ENCODE data around the gene ASTN1. TPM values are rescaled to one million over a fixed set of nuclear protein-coding genes. Genes with fewer than 3 reads are reported as not detected.

The ASTN1 gene
- total RNA-seq, 1 experiment from 2014 or later = not detected

DNA sequence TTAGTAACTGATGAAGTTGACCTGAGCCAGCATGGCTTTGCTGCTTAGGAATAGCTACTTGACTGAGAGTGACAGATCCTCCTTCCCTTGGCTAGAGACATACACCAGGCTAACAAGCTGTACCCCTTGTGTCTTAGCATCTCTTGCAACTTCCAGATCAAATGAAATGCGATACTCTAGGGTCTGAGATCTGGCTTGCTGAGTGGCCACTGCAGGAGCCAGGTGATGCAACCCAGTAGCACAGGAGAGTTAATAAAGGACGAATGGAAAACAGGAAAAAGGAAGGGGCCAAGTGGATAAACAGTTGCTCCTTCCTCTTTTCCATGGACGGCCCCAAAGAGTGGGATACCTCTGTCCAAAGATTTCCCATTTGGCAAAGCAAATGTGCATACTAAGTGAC is 38.2 kb downstream of the ASTN1 start:
- DNase-seq (ENCODE audit: low read depth, low spot score) = no peak
- in situ Hi-C loops (cut with HindIII; ENCODE audit: low pct_unique_long_range_greater_than_20kb, low sequenced_read_pairs) = no loop called here

DNA sequence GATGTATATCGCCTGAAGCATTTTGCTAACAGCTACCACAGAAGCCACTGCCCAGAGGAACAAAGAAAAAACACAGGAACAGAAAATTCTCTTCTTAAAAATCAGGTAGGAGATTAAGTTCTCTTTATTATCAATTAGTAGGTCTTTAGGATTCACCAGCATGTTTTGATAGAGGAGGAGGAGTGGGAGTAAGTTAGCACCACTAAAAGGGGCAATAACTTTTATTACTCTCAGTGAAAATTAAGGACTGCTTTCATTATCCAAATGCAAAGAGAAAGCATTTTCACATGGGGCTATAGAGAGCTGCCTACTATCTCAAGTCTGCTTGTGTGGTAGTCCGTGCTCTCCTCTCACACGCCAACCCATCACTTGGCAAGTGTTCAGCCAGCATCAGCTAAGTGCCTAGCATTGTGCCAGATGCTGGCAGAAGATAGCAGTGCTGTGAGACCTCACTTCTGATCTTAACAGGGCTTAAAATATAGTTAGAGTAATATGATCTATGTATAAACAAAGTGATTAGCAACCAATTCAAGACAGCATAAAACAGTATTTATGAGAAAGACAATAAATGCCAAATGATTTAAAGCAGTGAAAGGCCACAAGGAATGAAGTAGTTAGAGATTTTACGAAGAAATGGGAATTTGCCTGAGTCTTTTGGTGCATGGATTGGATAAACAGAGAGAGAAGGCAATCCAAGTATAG is 39.8 kb downstream of the ASTN1 start:
- in situ Hi-C loops (cut with HindIII; ENCODE audit: low pct_unique_long_range_greater_than_20kb, low sequenced_read_pairs) = no loop called here
- DNase-seq (ENCODE audit: low read depth, low spot score) = no peak

DNA sequence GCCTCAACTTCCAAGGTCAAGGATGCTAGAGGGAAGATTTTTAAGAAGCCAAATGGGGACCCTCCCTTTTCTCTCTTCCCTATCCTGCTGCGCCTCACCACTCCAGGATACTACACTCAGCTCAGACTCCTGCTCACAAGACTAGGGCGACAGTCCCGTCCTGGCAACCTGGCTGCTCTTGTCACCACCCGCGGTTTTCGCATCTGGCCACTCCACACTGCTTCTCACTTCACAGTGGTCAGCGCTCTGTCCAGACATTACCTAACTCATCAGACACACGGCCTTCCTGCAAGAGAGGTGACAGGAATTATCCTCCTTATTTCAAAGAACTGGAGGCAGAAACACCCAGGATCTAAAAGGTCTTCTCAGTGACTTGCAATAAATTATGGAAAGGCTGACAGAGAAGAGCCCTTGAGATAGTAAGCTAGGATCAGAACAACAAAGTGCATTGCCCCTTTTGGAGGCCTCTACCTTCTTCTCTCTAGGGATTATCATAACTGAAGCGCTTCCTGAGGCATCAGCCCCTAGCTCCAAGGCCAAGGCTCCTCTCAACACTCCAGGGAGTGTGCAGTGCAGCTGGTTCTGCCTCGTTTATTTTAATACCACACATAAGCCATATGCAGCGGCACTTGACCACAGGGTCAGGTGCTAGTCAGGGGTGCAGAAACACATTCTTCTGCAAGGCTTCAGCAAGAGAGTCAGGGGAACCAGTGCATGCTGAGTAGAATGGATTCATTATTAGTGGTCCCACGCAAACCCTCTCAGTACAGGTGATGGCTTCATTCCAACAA is 41.9 kb downstream of the ASTN1 start:
- in situ Hi-C loops (cut with HindIII; ENCODE audit: low pct_unique_long_range_greater_than_20kb, low sequenced_read_pairs) = no loop called here
- peak; percentile 29 for DNase-seq (ENCODE audit: low read depth, low spot score)

DNA sequence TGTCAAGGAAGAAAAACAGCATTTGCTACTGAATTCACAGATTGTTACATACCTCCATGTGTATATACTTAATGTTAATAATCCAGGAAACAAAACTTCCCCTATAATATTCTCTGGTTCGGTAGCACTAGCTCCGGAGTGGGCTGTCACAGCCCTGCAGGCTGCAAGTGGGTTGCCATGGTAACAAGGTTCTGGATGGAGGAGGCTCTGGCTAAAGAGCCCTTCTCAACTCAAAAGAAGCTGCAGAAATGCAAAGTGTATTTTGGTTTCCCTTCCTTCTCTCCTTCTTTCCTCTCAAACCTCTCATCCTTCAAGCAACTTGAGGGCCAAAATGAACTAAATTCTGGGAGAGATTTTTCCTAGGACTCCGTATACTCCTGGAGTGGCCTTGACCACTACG is 45.2 kb downstream of the ASTN1 start:
- DNase-seq (ENCODE audit: low read depth, low spot score) = no peak
- in situ Hi-C loops (cut with HindIII; ENCODE audit: low pct_unique_long_range_greater_than_20kb, low sequenced_read_pairs) = no loop called here

DNA sequence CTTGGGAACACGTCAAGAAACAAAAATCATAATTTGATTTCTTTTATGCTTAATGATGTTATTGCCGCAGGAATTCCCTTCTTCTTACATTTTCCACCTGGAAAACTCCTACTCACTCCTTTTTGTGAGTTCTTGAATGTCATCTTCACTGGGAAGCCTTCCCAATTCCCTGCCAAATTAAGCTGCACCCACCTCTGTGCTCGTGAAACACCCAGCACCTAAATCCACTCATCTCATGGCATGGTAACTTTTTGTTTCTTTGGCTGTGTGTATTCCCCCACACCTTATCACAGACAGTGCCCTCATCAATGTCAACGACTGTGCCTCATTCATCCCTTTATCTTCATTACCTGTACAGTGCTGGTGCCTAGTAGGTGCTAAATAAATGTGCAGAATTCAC is 45.6 kb downstream of the ASTN1 start:
- in situ Hi-C loops (cut with HindIII; ENCODE audit: low pct_unique_long_range_greater_than_20kb, low sequenced_read_pairs) = no loop called here
- no peak for DNase-seq (ENCODE audit: low read depth, low spot score)

DNA sequence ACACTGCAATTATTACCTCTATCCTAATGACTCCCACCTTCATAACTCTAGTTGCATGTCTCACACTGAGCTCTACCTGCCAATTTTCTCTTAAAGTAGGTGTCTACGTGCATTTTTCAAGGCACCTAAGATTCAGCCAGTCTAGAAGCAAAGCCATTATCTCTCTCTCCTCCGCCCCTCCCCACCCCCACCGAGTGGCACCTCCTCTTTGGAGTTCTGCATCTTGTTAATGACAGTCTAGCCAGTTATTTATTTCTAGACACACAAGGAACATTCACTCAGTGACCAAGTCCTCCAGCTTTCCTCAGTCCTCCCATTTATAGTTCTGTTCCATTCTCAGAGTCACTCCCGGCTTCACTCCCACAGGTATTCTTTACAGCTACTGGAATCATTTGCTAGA is 47.6 kb downstream of the ASTN1 start:
- DNase-seq (ENCODE audit: low read depth, low spot score) = no peak
- in situ Hi-C loops (cut with HindIII; ENCODE audit: low pct_unique_long_range_greater_than_20kb, low sequenced_read_pairs) = no loop called here

- in situ Hi-C loops (cut with HindIII; ENCODE audit: low pct_unique_long_range_greater_than_20kb, low sequenced_read_pairs) = no loop called here
- DNase-seq (ENCODE audit: low read depth, low spot score) = no peak
Observed at GRCh38 chr1:177106614-177107365, 57.7 kb downstream of the ASTN1 start.

- DNase-seq (ENCODE audit: low read depth, low spot score) = no peak
- in situ Hi-C loops (cut with HindIII; ENCODE audit: low pct_unique_long_range_greater_than_20kb, low sequenced_read_pairs) = no loop called here
Observed at GRCh38 chr1:177106196-177106595, 58.3 kb downstream of the ASTN1 start.

- DNase-seq (ENCODE audit: low read depth, low spot score) = no peak
- in situ Hi-C loops (cut with HindIII; ENCODE audit: low pct_unique_long_range_greater_than_20kb, low sequenced_read_pairs) = no loop called here
Observed at GRCh38 chr1:177103005-177103852, 61.3 kb downstream of the ASTN1 start.

DNA sequence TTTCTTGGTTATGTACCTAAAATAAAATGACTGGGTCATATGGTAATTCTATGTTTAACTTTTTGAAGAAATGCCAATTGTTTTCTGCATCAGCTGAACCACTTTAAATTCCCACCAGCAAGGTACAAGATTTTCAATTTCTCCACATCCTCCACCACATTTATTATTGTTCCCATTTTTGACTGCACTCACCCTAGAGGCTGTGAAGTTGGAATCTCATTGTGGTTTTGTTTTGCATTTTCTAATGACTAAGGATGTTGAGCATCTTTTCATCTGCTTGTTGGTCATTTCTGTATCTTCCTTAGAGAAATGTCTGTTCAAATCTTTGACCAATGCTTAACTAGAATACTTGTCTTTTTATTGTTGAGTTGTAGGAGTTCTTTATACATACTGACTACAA is 72.5 kb downstream of the ASTN1 start:
- in situ Hi-C loops (cut with HindIII; ENCODE audit: low pct_unique_long_range_greater_than_20kb, low sequenced_read_pairs) = no loop called here
- DNase-seq (ENCODE audit: low read depth, low spot score) = no peak

DNA sequence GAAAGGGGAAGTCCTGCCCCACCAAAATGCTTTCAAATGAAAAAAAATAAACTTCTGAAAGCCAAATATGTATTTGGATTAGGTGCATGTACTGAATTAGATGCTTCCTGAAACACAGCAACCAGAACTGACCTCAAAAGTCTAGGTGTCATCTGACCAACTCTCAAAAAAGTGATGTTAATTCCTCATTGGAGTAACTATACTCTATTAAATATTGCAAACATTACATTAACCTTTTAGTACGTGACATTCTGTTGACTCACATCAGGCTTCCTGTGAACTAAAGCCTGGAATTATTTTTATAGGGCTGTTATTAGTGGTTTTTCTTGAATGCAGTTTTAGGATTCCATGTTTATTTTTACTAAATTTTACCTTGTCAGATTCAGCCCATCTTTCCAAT is 73.5 kb downstream of the ASTN1 start:
- no peak for DNase-seq (ENCODE audit: low read depth, low spot score)
- in situ Hi-C loops (cut with HindIII; ENCODE audit: low pct_unique_long_range_greater_than_20kb, low sequenced_read_pairs) = no loop called here

- in situ Hi-C loops (cut with HindIII; ENCODE audit: low pct_unique_long_range_greater_than_20kb, low sequenced_read_pairs) = no loop called here
- no peak for DNase-seq (ENCODE audit: low read depth, low spot score)
Observed at GRCh38 chr1:177088966-177089365, 75.5 kb downstream of the ASTN1 start.

- in situ Hi-C loops (cut with HindIII; ENCODE audit: low pct_unique_long_range_greater_than_20kb, low sequenced_read_pairs) = no loop called here
- no peak for DNase-seq (ENCODE audit: low read depth, low spot score)
Observed at GRCh38 chr1:177082855-177083693, 81.4 kb downstream of the ASTN1 start.

- DNase-seq (ENCODE audit: low read depth, low spot score) = no peak
- in situ Hi-C loops (cut with HindIII; ENCODE audit: low pct_unique_long_range_greater_than_20kb, low sequenced_read_pairs) = no loop called here
Observed at GRCh38 chr1:177080564-177080963, 83.9 kb downstream of the ASTN1 start.

GRCh38 chr1:177077734-177078499 is 86.6 kb downstream of the ASTN1 start:
- in situ Hi-C loops (cut with HindIII; ENCODE audit: low pct_unique_long_range_greater_than_20kb, low sequenced_read_pairs) = no loop called here
- DNase-seq (ENCODE audit: low read depth, low spot score) = no peak

DNA sequence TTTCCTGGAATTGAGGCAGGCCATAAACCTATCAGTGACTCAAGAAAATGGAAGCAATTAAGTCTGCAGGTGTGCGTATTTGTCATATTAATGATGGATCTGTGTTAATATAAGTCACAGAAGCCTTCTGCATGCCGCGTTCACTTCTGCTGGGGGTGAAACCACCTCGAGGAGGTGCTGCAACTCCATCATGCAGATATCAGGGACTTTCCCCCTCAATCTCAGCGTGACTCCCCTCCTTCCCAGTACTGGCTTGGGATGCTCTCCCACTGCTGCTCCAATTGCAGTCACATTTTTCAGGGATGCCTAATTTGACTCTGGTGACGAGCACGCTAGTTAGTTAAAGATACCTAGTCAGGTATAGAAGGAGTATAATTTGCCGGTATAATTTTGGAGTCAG is 87.5 kb downstream of the ASTN1 start:
- in situ Hi-C loops (cut with HindIII; ENCODE audit: low pct_unique_long_range_greater_than_20kb, low sequenced_read_pairs) = no loop called here
- DNase-seq (ENCODE audit: low read depth, low spot score) = no peak
